GM21381 (cell line): Measurements from ENCODE around the gene ADA.

ENCODE experiments used
- ATAC-seq: cut with Tn5 transposase; IDR thresholded peaks from one replicate; pipeline ENCODE4 v1.9.1; 2021; ENCODE audit warnings: mild to moderate bottlenecking, moderate library complexity; ENCODE audit not compliant: unreplicated experiment

Gene ADA

DNA sequence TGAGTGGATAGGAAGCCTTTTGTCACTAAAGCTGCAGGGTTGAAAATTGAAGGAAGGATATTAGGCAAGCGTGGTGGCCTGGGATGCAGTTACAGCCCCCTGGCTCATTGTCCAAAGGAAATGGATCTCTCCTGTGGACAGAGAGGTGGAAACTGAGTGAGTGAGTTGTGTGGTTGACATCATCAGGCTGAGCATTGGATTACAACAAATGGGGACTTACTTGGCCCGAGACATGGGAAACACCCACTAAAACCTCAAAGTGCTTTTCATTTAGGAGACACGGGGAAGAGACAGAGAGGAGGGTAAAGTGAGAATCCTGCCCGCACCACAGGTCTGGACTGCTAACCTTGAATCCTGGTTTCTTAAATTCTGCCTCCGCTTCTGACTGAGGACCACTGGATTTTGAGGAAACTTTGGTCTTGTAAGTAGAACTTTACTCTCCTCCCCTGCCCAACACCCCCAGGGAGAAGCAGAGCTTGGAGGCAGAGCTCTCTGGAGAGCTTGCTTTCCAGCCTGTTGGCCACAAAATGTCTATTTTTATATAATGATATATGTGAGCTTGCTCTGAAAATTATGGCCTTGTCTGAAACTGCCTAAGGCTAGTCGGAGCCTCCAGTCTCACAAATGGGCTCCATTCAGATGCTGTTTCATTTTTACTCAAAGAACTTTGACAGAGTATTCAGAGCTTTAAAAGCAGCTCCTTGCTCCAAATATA is 69.0 kb downstream of the ADA start, which contains the start of gene PKIG:
Gene PKIG, plus strand, starts transcription at position 269 of the 715 bp plus-strand sequence. CDS start 31,978 bp downstream, outside the sequence.
- ATAC-seq = no peak

GRCh38 chr20:44581515-44581914 is 70.0 kb downstream of the ADA start:
- ATAC-seq = no peak

DNA sequence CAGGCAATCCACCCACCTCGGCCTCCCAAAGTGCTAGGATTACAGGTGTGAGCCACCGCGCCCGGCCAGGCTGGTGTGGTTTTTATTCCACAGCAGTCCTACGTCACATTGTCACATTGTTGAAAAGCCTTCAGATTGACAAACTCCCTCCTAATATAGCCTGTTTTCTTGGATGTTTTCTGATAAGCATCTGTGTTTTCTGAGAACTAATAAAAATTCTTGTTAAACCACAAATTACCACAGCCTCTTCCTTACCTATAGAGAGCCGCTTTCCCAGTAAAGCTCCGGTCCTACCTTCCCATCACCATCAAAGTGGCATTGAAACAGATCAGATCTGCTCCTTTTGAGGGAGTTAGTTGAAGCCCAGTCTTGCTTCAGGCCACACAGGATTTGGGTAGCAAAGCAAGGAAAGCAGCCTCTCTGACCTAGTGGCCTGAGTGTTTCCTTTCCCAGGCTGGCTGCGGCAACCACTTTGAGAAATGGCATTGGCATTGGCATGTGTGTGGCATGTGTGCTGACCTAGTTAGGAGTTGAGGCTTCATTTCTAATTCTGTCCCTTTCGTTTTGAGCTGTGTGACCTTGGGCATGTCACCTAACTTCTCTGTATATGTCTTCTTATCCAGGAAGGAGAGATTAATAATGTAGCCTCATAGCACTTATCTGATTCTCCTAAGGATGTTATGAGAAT is 70.8 kb downstream of the ADA start:
- no peak for ATAC-seq

GRCh38 chr20:44579313-44580081 is 72.0 kb downstream of the ADA start:
- ATAC-seq = no peak

- no peak for ATAC-seq
These were observed 75.2 kb downstream of the ADA start for GRCh38 chr20:44576297-44576696.

- ATAC-seq = no peak
These were observed 77.1 kb downstream of the ADA start for GRCh38 chr20:44574372-44574771.

- ATAC-seq = no peak
These were observed 78.0 kb downstream of the ADA start for GRCh38 chr20:44573501-44573869.

GRCh38 chr20:44572551-44573500 is 78.7 kb downstream of the ADA start:
- ATAC-seq = no peak

- ATAC-seq = no peak
These were observed 80.0 kb downstream of the ADA start for GRCh38 chr20:44571362-44571988.

GRCh38 chr20:44570367-44570766 is 81.1 kb downstream of the ADA start:
- ATAC-seq = no peak
